Thyroid gland (tissue), 4 donors: ENCODE measurements around the gene VPS39.

ENCODE experiments used
- CTCF ChIP-seq, 6 experiments: fragments of 200-600 bp in 3 of 6; fragments of 450-650 bp in 3 of 6; sonication (generic) in 3 of 6; IDR thresholded peaks; one replicate each; pipeline ENCODE4 v1.5.1; 2016 to 2019; ENCODE audit warnings: antibody characterized with exemption in 6 of 6, mild to moderate bottlenecking in 2 of 6, inconsistent platforms in 1 of 6, moderate library complexity in 1 of 6
- POLR2A ChIP-seq, 2 donors: fragments of 450-650 bp; IDR thresholded peaks; one replicate each; pipeline ENCODE4 v1.6.1; 2017; ENCODE audit warnings: antibody characterized with exemption in 2 of 2, mild to moderate bottlenecking in 2 of 2, moderate library complexity in 1 of 2

- TF ChIP-seq CTCF (IDR thresholded peaks at IDR 0.05) (no peak), POLR2A (IDR thresholded peaks at IDR 0.05) (no peak)
Measured at GRCh38 chr15:42239528-42240182, 31.6 kb upstream of the VPS39 start.
